ENCODE measurements around the gene NFX1. TPM values are rescaled to one million over a fixed set of nuclear protein-coding genes. Genes with fewer than 3 reads are reported as not detected.

NFX1 gene
- total and polyA plus RNA-seq, 4 donors: 13.7 to 27.9 (median 14.6) TPM

DNA sequence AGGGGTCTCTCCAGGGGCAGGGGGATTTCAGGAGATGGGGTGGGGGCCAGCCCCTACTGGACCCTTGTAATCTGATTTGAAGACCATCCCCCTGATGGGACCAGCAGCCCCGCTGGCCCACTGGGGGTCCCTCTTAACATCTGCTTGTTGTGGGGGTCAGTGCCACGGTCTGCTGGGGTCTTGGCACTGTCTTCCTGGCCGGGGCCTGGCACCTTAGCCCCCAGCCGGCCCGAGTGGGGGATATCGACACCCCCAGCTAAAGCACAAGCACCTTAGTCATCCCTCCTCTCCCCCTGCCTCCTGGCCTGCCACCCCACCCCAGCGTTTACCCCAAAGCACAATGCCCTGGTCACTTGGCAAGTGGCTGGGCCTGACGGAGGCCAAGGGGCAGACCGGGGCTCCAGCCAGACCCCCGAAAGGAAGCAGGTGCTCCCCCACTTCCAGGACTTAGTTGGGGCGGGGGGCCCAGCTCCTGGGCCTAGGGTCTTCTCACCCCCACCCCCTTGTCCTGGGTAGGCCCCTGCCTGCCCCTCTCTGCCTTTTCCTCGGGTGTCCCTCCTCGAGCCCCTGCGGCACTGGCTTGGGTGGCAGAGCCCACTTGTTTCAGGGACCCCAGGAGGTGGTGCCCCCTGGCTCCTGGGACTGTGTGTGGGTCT, 1.4 kb upstream of the NFX1 start (continued):
- TF ChIP-seq RXRA (IDR thresholded peaks at IDR 0.05) (no peak), FOXA2 (IDR thresholded peaks at IDR 0.05) (no peak), REST (IDR thresholded peaks at IDR 0.05) (no peak), TAF1 (conservative IDR thresholded peaks at IDR 0.05) (no peak), EGR1 (IDR thresholded peaks at IDR 0.05; ENCODE audit: low read depth in 2 of 2) (no peak)

DNA sequence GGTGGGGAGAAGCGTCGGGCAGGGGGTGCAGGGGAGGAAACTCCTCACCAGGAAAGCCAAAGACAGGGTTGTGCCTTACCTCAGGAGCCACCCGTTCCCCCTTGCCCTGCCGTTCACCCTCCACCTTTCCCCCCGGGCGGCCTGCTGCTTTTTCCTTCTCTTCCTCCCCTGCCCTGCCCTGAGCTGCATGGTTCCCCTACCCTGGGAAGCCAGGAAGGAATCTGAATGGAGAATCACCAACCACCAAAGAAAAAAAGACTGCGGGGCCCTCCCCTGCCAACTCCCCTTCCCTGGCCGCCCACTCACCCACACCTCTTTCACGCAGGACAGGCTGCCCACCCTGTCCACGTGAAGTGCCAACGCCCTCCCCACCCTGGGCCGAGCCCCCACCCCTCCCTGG, 820 bp upstream of the NFX1 start:
- Histone ChIP-seq H3K9ac (ENCODE audit: low read depth in 1 of 2, low read length in 2 of 2) (peak overlapping the region; percentile 32 to 97), H3K27me3 (ENCODE audit: control insufficient read depth in 4 of 4, insufficient read depth in 4 of 4, low read length in 3 of 4) (no peaks in the 10 kb centered on the region), H3K36me3 (ENCODE audit: control insufficient read depth in 4 of 4, insufficient read depth in 3 of 4, low read depth in 1 of 4, low read length in 3 of 4) (peaks cover 0 to 4% (median 0%) of the 10 kb centered on the region in 4 donors), H3K27ac (ENCODE audit: low read depth in 1 of 2, low read length in 2 of 2) (peak overlapping the region; percentile 99 to 100), H3K9me3 (ENCODE audit: control insufficient read depth in 4 of 4, low read length in 3 of 4) (no peaks in the 10 kb centered on the region), H3K4me1 (ENCODE audit: control insufficient read depth in 4 of 4, insufficient read depth in 4 of 4, low read length in 3 of 4) (peaks cover 13 to 44% (median 30%) of the 10 kb centered on the region in 4 donors), H3K4me3 (ENCODE audit: low read depth in 1 of 3, low read length in 3 of 3) (peak overlapping the region; percentile 21 to 51 (median 22))
- DNase-seq (ENCODE audit: low spot score): peak; percentile 46
- WGBS: 21% methylated on average over 12 of the region's 12 CpGs
- TF ChIP-seq TAF1 (conservative IDR thresholded peaks at IDR 0.05) (no peak), HNF4A (conservative IDR thresholded peaks at IDR 0.05) (no peak), YY1 (IDR thresholded peaks at IDR 0.05) (no peak), GABPA (IDR thresholded peaks at IDR 0.05 in 1 of 2, conservative IDR thresholded peaks at IDR 0.05 in 1 of 2) (no peak), JUND (IDR thresholded peaks at IDR 0.05) (no peak), HNF4G (IDR thresholded peaks at IDR 0.05) (no peak)

- no peak for TF ChIP-seq FOXA2 (IDR thresholded peaks at IDR 0.05)
- no peak for TF ChIP-seq JUND (IDR thresholded peaks at IDR 0.05)
- TF ChIP-seq, protein P1, sequence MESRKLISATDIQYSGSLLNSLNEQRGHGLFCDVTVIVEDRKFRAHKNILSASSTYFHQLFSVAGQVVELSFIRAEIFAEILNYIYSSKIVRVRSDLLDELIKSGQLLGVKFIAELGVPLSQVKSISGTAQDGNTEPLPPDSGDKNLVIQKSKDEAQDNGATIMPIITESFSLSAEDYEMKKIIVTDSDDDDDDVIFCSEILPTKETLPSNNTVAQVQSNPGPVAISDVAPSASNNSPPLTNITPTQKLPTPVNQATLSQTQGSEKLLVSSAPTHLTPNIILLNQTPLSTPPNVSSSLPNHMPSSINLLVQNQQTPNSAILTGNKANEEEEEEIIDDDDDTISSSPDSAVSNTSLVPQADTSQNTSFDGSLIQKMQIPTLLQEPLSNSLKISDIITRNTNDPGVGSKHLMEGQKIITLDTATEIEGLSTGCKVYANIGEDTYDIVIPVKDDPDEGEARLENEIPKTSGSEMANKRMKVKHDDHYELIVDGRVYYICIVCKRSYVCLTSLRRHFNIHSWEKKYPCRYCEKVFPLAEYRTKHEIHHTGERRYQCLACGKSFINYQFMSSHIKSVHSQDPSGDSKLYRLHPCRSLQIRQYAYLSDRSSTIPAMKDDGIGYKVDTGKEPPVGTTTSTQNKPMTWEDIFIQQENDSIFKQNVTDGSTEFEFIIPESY (IDR thresholded peaks at IDR 0.05): no peak
- no peak for TF ChIP-seq SP1 (IDR thresholded peaks at IDR 0.05)
- TF ChIP-seq RXRA (IDR thresholded peaks at IDR 0.05): no peak
- no peak for TF ChIP-seq EGR1 (IDR thresholded peaks at IDR 0.05; ENCODE audit: low read depth in 2 of 2)
- no peak for TF ChIP-seq HNF4A (conservative IDR thresholded peaks at IDR 0.05)
- TF ChIP-seq MAX (IDR thresholded peaks at IDR 0.05): no peak
- TF ChIP-seq GABPA (IDR thresholded peaks at IDR 0.05 in 1 of 2, conservative IDR thresholded peaks at IDR 0.05 in 1 of 2): no peak
- TF ChIP-seq ATF3 (IDR thresholded peaks at IDR 0.05): no peak
- TF ChIP-seq, protein P2, sequence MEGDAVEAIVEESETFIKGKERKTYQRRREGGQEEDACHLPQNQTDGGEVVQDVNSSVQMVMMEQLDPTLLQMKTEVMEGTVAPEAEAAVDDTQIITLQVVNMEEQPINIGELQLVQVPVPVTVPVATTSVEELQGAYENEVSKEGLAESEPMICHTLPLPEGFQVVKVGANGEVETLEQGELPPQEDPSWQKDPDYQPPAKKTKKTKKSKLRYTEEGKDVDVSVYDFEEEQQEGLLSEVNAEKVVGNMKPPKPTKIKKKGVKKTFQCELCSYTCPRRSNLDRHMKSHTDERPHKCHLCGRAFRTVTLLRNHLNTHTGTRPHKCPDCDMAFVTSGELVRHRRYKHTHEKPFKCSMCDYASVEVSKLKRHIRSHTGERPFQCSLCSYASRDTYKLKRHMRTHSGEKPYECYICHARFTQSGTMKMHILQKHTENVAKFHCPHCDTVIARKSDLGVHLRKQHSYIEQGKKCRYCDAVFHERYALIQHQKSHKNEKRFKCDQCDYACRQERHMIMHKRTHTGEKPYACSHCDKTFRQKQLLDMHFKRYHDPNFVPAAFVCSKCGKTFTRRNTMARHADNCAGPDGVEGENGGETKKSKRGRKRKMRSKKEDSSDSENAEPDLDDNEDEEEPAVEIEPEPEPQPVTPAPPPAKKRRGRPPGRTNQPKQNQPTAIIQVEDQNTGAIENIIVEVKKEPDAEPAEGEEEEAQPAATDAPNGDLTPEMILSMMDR (IDR thresholded peaks at IDR 0.05; ENCODE audit: low read depth, low read length, missing input control): no peak
- TF ChIP-seq FOXA1 (IDR thresholded peaks at IDR 0.05): no peak
- TF ChIP-seq REST (IDR thresholded peaks at IDR 0.05): no peak
- no peak for TF ChIP-seq YY1 (IDR thresholded peaks at IDR 0.05)
- no peaks in the 10 kb centered on the region for H3K9me3 ChIP-seq (ENCODE audit: control insufficient read depth in 4 of 4, low read length in 3 of 4)
- H3K27me3 ChIP-seq (ENCODE audit: control insufficient read depth in 4 of 4, insufficient read depth in 4 of 4, low read length in 3 of 4): no peaks in the 10 kb centered on the region
- DNase-seq (ENCODE audit: low spot score): no peak
- H3K4me1 ChIP-seq (ENCODE audit: control insufficient read depth in 4 of 4, insufficient read depth in 4 of 4, low read length in 3 of 4): peaks cover 17 to 48% (median 34%) of the 10 kb centered on the region in 4 donors
- under 1% methylated on average over 14 of the region's 14 CpGs for WGBS
- peak overlapping the region; percentile 51 to 87 (median 55) for H3K4me3 ChIP-seq (ENCODE audit: low read depth in 1 of 3, low read length in 3 of 3)
- H3K27ac ChIP-seq (ENCODE audit: low read depth in 1 of 2, low read length in 2 of 2): peak overlapping the region; percentile 99 to 100
- H3K9ac ChIP-seq (ENCODE audit: low read depth in 1 of 2, low read length in 2 of 2): peak overlapping the region; percentile 61 to 97
- peaks cover 0 to 7% (median 0%) of the 10 kb centered on the region in 4 donors for H3K36me3 ChIP-seq (ENCODE audit: control insufficient read depth in 4 of 4, insufficient read depth in 3 of 4, low read depth in 1 of 4, low read length in 3 of 4)
These were observed 425 bp upstream of the NFX1 start for GRCh38 chr9:33289936-33290246.

All from liver (tissue), 9 donors.